ENCODE data around the gene ITPR1. TPM values are rescaled to one million over a fixed set of nuclear protein-coding genes. Genes with fewer than 3 reads are reported as not detected.
A peak's percentile ranks its signal among the peaks of the same experiment; 100 is the strongest.

ITPR1 gene
- total RNA-seq, 1 donor from 2014 or later: 81.3 TPM

GRCh38 chr3:4655145-4656045 lies 162.2 kb downstream of the ITPR1 start:
- ATAC-seq: no peak
- DNase-seq (ENCODE audit: low spot score): no peak
- intact Hi-C loops (cut with DNase I): no loop called here

DNA sequence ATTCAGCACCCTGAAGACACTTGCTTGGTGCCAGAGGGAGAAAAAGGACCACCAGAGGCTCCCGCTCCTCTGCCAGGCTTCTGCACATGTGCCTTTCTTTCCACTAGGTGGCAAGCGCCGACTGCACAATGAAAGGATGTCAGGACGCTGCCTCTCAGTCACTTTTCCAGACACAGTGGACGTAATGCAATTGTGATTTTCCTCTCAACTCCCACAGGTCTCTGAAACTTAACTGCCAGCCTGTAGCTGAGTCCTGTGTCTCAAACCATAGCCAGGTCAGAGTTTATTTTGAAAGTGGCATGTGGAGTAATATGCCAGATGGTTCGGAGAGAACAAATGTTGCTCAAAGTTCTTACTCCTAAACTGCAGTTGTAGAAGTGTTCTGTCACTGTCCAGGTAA lies 162.9 kb downstream of the ITPR1 start:
- DNase-seq (ENCODE audit: low spot score) (peak; percentile 78), ATAC-seq (peak; percentile 90)
- intact Hi-C loops (cut with DNase I): no loop called here

- DNase-seq (ENCODE audit: low spot score): no peak
- intact Hi-C loops (cut with DNase I): no loop called here
- peak; percentile 85 for ATAC-seq
Observed at GRCh38 chr3:4656626-4657328, 163.6 kb downstream of the ITPR1 start.

DNA sequence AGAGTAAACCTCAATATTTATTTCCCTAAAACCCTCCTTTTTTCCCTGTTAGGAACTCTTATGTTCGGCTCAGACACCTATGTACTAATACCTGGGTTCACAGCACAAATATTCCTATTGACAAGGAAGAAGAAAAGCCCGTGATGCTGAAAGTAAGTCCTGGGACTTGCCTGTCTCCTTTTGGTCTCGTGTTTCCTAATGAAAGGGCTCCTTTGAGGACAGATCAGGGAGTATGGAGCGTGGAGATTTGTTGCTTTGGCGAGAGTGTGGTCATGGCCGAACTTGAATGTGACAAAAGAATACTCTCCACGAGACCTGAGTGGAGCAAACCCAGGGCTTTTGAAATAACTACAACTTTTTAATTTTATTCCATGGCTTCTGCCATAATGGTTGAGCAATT lies 167.8 kb downstream of the ITPR1 start:
- DNase-seq (ENCODE audit: low spot score) (no peak), ATAC-seq (no peak)
- intact Hi-C loops (cut with DNase I): no loop called here

DNA sequence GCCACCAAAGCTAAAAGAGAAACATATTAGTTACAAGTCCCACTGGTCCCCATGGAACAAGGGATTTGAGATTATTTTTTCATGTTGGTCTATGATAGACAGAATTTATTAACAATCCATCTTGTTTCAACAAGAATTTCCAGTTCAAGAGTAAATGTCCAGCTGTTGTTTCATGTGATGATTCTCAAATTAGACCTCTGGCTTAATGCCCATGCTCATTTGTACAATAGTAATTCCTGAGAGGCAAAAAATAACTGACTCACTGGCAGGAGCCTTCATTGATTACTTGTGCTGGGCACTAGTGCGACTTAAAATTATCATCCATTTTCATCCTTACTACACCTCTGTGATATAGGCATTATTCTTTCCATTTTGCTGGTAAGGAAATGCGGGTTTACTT lies 171.3 kb downstream of the ITPR1 start:
- ATAC-seq (no peak), DNase-seq (ENCODE audit: low spot score) (no peak)
- intact Hi-C loops (cut with DNase I): no loop called here

DNA sequence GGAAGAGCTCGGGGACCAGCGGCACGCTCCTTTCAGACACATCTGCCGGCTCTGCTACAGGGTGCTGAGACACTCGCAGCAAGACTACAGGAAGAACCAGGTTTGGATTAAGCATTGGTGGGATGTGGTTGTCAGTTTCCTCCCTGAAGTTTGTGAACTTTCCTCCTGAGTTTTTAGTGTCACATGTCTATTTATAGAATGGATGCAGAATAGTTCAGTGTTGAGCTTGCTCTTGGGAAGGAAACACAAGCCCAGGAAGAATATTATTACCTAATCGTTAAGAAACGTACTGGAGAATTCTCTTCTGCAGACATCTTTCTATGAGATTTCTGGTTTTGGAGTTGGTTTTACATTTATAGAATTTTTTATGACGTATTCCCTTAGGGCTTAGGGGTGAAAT lies 172.0 kb downstream of the ITPR1 start:
- no peak for DNase-seq (ENCODE audit: low spot score)
- no peak for ATAC-seq
- intact Hi-C loops (cut with DNase I): no loop called here

- DNase-seq (ENCODE audit: low spot score): no peak
- intact Hi-C loops (cut with DNase I): no loop called here
Observed at GRCh38 chr3:4666071-4666470, 172.9 kb downstream of the ITPR1 start.

DNA sequence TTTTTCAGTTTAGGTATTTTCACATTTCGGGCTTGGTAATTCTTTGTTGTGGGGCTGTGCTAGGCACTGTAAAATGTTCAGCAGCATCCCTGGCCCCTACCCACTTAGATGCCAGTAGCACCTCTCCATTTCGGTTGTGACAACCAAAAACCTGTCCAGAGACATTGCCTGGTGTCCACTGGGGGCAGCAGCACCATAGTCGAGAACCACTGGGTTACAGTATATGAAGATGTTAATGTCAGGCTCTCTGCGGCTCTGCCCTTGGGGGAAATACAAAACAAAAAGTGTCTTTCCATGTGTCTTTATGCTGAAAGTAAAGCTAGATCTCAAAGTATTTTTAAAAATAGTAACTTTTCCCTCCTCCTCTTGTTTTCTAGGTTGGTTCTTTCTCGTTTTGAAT lies 177.2 kb downstream of the ITPR1 start:
- no peak for DNase-seq (ENCODE audit: low spot score)
- intact Hi-C loops (cut with DNase I): no loop called here
- ATAC-seq: no peak

More at GRCh38 chr3:4666071-4666470, 172.9 kb downstream of the ITPR1 start:
- ATAC-seq: no peak

DNA sequence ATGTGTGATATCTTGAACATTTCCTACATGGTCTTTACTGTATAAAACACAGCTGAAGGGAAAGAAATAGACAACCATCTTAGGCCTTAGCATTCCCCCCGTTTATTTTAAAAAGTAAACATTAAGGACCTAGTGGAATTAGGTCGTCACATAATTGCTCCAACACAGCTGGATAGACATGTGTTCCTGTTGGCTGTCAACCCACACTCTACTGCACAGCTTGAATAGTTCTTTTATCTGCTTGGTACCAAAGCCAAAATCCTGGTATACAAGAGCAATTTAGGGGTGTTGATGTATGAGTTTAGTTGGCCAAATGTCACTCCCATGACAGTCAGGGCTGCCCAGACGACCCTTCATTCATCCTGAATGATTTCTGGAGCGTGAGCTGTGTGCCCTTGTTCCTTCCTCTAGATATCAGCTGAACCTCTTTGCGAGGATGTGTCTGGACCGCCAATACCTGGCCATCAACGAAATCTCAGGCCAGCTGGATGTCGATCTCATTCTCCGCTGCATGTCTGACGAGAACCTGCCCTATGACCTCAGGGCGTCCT lies 179.7 kb downstream of the ITPR1 start:
- intact Hi-C loops (cut with DNase I): no loop called here
- no peak for ATAC-seq

DNA sequence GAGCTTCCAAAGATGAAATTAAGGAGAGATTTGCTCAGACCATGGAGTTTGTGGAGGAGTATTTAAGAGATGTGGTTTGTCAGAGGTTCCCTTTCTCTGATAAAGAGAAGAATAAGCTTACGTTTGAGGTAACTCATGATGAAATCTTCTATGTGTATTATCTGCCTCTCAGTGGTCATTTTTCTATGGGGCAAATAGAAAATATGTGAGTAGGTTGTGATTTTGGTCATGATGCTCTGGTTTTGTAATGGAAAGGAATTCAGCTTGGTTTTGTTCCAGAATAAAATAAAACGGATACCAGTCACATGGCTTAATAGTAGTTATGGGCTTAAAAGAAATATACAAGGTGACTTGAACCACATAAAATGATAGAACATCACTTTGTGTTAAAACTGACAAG lies 181.1 kb downstream of the ITPR1 start:
- ATAC-seq (no peak), DNase-seq (ENCODE audit: low spot score) (no peak)
- intact Hi-C loops (cut with DNase I): no loop called here

More for the DNA sequence above, 179.7 kb downstream of the ITPR1 start:
- DNase-seq (ENCODE audit: low spot score): no peak

DNA sequence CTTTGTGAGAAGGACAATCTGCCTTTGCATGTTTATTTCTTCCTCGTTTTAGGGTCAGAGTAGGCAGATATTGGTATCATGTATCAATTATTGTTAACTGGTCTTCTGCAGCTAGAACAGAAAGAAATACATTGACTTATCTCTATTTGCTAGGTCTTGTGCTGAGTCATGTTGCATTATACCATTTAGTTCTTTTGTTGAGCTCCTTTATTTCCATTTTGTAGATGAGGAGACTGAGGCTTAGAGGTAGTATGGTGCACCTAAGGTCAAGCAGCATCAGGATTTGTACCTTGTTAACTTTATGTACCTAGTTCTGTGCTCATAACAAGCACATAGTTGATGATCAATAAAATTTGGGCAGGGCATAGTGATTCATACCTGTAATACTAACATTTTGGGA lies 182.6 kb downstream of the ITPR1 start:
- intact Hi-C loops (cut with DNase I): no loop called here
- no peak for ATAC-seq

DNA sequence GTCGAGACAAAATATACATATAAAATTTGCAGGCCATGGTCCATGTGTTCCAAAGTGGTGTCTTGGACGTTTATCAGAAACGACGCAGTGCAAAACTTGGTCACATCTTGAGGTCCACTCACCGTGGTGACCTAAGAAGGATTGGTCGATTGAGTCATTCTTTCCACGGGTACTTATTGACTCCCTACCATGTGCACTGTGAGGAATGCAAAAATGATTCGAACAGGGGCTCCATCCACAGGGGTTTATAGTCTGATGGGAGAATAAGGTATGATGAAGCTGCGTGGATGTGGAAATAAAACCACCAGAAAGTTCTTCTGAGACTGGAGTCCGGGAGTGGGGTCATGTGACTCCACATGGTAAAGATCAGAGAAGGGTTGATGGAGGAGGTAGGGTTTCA lies 185.2 kb downstream of the ITPR1 start:
- ATAC-seq: no peak
- intact Hi-C loops (cut with DNase I): no loop called here
- no peak for DNase-seq (ENCODE audit: low spot score)

More for the DNA sequence above, 182.6 kb downstream of the ITPR1 start:
- no peak for DNase-seq (ENCODE audit: low spot score)

GRCh38 chr3:4680227-4680691 lies 187.1 kb downstream of the ITPR1 start:
- DNase-seq (ENCODE audit: low spot score) (no peak), ATAC-seq (no peak)
- intact Hi-C loops (cut with DNase I): no loop called here

GRCh38 chr3:4680871-4681300 lies 187.7 kb downstream of the ITPR1 start:
- ATAC-seq (no peak), DNase-seq (ENCODE audit: low spot score) (no peak)
- intact Hi-C loops (cut with DNase I): no loop called here

- intact Hi-C loops (cut with DNase I): no loop called here
- DNase-seq (ENCODE audit: low spot score) (no peak), ATAC-seq (no peak)
Observed at GRCh38 chr3:4681301-4681700, 188.2 kb downstream of the ITPR1 start.

- no peak for DNase-seq (ENCODE audit: low spot score)
- intact Hi-C loops (cut with DNase I): no loop called here
- ATAC-seq: no peak
Observed at GRCh38 chr3:4684117-4684516, 191.0 kb downstream of the ITPR1 start.

- DNase-seq (ENCODE audit: low spot score) (no peak), ATAC-seq (no peak)
- intact Hi-C loops (cut with DNase I): no loop called here
Observed at GRCh38 chr3:4684976-4685375, 191.8 kb downstream of the ITPR1 start.

- intact Hi-C loops (cut with DNase I): no loop called here
- ATAC-seq (no peak), DNase-seq (ENCODE audit: low spot score) (no peak)
Observed at GRCh38 chr3:4685673-4686345, 192.7 kb downstream of the ITPR1 start.

DNA sequence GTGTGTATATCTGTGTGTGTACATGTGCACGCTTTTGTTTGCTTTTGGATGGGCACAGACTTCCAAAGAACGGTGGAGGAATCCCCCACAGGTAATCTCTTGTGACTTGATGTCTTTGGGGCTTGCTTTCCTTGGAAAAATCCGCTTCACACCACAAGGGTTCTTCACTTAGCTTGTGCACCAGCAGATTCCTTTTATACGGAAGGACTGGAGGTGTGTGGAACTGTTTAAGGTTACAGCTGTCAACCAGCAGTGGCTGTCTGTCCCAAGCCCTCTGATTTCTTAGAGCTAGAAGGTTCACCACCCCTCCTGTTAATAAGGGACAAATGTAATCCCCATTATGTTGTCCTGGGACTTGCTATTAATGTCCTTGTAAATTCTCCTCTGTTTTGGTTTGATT lies 193.5 kb downstream of the ITPR1 start:
- intact Hi-C loops (cut with DNase I): no loop called here

More for the DNA sequence above, 193.5 kb downstream of the ITPR1 start:
- ATAC-seq: no peak
- DNase-seq (ENCODE audit: low spot score): no peak
